ENCODE measurements around the gene CNN3.

CNN3 gene

DNA sequence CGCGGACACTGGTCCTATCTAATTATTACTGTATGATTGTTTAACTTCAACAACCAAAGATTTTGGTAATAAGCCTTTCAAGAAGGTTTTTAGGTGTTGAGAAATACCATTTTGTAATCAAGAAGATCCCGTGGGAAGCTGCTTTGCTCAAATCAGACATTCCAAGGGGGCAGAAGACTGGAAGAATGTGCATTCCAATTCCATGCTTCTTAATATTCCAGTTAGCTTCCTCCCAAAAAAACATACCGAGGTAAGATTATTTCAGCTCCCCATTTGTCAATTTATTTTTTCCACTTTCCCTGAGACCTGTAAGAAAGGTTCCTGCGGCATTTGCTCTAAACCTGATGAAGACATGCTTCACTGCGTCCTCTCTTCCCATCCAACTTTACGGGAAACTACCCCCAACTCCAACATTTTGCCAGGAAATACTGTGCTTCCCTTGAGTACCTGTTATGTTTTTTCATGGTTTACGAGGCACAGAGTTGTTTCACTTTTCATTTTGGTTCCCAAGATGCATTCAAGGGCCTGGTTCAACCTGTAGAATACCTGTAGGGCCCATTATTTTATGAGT, 4.1 kb downstream of the CNN3 start:
- no peak for DNase-seq

DNA sequence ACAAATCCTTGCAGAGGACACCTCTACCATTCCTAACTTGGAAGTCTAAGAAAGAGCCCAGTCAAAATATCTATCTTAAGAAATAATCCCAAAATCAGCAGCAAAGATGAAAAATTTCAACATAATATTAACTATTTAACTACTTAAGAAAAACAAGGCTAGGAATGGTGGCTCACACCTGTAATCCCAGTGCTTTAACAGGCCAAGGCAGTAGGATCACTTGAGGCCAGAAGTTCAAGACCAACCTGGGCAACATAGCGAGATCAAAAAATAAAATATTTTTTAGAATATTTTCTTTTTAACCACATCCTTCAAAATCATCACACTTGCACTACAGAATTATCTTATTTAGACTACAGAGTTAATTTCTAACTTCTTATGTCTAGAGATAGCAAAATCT, 4.9 kb downstream of the CNN3 start:
- DNase-seq = no peak

DNA sequence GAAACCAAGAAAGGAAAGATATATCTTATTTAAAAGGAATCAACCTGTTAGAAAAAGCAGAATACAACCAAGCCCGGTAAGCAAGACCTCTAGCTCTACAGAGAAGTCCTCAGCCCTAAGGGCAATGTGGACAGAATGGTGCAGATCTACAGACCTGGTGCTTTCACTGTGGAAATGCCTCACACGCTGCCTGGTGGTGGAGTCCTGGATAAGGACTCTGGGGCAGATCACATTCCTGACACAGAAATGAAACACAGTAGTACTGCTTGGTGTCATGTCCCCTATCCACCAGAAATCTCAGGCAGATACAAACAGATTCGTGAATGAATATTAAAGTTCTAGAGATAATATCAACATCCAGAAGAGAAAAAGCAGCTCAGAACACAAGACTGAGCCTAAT, 6.8 kb downstream of the CNN3 start:
- no peak for DNase-seq

DNA sequence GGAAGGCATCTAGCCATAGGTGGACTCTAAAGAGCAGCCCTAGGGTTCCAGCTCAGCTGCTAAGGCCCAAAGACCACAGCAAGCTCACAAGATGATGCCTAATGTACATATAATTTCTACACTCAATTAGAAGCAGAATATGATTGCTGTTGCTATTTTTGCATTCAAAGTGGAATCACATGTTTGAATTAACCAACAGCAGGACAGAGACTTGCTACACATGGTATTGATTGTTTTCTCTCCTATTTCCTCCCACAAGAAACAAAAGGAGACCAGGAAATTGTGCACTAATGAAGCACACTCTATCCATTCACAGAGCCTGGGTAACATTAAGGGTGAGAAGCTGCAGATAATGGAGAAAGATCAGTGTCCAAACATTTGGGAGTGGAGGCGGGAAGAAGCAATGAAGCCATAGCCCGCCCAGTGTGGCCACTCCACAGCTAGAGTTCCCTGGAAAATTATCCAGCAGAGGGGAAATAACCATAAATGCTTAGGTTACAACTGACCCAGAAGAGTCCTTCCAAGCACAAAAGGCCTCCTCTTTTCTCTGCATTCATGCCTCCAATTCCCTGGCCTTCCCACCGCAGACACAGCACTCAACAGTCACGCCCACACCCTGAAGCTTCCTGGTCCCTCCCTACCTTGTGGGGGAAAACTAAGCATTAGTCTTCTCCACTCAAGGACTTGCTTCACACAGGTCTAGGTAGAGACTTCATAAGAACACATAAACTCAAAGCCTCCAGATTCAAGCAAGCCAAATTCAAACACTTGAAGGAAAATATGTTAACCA, 7.5 kb downstream of the CNN3 start:
- no peak for DNase-seq

DNA sequence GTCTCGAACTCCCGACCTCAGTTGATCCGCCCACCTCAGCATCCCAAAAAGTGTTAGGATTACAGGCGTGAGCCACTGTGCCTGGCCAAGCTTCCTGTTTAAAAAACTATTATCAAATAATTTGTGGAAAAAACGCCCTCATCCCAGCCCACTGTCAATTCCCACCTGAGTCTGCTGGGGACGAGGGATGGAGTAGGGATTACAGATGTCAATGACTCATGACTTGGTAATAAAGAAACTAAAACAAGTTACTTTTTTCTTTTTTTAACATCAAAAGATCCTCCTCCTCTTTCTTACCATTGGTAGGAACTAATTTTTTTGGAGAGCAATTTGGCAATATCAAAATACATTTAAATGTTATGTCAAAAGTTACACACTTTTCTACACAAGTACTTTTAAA, 9.7 kb downstream of the CNN3 start:
- DNase-seq = no peak

DNA sequence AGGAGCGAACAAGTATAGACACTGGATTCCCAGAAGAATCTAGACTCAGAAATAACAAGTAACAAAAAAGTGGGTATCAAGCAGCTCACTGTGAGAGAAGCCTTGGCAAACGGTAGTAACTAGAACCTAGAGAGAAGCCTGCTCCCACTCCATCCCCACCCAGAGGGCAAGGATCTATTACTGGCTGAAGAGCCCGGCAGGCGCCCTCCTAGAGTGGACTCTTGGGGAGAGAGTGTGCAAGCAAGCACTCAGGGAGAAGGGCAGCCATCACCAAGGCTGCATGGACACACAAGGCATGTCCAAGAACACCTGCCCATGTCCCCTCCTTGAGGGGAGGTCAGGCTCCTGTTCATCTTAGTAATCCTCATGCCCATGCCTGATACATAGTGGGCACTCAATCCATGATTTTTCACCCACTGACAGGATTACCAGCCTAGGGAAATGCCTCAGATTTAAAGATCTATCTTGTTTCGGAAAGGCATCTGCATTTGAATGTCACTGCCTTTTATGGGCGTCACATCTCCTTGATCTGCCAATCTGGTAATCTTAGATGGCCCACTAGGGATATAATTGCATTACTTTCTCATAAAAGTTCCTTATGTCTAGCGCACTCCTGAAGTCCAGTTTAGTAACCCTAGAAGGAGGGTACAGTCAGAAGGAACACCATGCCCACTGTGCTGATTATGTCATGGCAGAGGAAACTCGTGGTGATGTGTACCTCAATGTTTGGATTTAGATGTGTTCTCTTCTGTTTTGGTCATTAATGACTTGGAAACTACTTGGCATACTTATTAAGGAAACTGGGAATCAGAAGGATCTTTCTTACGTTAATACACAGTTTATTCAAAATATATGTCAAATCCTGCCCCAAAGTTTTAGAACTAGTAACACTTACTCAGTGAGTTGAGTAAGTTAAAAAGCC, 14.4 kb downstream of the CNN3 start:
- no peak for DNase-seq

DNA sequence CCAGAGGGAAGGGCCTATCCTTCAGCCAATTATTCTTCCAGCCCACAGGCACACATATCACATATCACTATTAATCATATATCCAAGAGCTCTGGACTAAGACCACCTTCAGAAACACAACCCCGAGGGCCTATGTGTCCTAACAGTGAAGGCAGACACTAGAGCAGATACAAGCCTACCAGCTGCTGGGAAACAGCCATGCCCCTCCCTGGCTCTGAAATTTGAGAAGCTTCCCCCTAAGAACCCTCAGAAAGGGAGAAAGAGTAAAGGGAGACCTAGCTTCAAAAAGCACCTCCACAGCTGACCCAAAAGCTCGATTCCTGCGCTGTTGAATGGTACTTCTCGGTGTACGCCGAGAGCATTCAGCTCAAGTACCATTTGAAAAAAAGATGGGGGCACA, 17.4 kb downstream of the CNN3 start:
- no peak for DNase-seq

DNA sequence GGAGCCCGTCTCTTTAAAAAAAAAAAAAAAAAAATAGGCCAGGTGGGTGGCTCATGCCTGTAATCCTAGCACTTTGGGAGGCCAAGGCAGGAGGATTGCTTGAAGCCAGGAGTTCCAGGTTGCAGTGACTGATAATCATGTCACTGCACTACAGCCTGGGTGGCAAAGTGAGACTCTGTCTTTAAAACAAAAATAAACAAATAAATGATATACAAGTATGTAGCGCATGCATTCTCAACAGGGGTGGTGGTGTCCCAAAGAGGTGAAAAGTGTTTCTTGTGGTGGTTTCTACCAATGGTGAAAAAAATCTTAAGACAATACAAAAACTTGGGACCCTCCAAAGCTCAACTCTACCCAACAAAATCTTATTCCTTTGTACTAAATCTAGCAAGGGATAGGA, 17.9 kb downstream of the CNN3 start:
- no peak for DNase-seq

DNA sequence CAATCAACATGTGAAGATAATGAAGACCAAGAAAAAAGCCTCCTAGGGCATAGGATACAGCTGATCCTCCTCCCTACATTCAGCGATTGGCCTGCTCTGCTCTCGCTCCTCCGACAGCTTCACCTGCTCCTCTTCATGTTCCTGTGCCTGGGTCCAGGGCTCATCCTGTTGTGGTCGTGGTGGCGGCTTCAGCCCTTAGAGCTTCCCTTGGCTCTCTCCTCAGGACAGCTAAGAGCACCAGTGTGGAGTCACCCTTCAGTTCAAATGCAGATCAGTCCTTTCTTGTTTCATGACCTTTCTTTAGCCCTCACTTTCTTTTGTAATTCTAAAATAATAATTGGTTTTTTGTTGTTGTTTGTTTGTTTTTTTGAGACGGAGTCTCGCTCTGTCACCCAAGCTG, 18.7 kb downstream of the CNN3 start:
- DNase-seq = no peak

DNA sequence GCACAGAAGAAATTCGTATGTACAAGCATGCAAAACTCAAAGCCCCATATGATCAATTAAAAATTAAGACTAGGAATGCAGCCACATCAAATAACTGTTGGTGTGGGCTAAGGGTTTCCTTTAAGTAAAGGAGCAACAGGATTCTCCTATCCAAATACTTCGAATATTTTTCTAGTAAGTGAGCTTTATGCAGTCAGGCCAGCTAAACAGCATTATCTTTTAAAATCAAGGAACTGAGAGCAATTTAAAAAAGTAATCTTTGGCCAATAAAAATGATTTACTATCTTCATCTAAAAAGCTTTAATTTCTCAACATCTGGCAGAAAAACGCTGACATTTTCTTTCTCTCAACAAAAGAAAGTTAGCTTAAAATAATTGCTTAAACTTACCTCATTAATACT, 19.8 kb downstream of the CNN3 start:
- no peak for DNase-seq

DNA sequence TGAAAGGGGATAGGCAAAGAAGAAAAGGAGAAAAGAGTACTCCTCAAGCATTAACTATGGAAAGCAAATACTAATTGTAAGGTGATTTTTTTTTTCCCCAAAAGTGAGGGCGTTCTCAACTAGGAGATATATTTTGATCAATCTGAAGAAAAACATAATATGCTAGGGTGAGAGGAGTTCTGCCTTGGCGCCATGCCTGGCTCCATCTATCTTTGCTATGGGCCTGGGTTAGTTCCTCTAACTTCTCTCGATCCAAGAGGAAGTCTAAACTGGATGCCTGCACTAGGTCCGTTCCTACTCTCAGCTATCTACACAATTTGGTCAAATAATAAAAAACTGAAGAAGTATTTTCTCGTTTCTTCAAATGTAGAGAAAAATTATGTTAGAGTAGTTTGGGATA, 20.5 kb downstream of the CNN3 start:
- no peak for DNase-seq

DNA sequence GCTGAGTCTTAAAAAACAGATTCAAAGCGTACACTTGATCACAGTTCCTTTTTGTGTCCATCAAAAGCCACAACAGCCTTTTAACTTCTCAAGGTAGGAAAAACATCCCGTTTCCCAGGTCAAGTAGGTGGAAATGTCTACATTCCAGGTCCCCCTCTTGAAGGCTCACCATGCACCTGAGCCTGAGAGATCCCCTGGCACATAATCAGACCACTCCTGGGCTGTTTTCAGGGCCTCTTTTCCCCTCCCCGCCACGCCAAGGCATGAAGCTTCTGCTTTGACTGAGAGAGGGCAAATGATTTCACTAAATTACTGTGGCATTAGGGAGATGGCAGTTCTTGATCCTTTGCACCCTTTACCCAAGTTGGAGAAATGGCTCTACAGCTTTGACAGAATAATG, 21.7 kb downstream of the CNN3 start:
- DNase-seq = no peak

DNA sequence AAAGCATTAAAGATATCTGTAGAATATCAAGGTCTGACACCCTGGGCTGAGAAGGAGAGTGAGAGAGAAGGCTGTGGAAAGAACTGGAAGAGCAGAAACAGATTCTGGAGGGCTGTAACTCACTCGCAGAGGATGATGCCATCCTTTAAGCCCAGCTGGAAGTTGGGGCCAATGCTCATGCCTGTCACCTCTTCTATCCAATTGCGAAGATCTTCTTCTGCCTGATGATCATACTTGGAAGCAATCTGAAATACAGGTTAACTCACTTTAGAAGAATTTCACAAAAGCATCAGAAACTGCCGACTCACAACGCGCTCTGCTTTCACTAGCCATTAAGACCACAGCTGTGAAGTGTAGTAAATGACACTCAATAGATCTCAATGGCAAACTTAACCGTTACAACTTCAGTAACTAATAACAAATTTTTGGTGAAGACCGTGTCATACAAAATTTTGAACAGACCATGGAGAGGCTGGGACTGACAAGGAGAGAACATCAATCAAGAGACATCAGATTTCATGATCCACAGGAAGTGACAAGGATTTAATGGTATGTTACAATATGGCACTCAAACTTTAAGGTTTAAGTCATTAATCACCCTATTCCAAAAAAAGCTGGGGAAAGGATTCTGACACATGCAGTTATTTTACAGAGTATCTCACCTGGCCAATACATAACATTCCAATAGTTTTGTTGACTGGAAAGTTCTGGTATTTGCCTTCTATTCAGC, 23.5 kb downstream of the CNN3 start:
- no peak for DNase-seq

DNA sequence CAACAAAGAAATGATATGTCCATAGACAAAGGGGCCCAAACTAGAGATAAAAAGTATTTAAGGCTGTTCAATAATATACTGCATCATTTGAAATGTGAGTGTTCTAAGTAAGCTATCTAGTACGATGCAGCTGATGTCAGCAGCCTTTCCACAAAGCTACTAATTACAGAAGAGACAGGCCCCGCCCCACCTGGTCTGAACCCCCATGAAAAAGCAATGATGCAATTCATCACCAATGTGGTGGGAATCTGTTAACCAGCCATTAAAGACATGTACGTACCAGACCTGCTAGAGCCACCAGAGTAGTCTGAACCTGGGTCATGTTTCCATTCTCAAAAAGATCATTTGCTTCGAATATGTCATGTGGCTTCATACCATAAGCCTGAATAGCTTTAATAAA, 25.1 kb downstream of the CNN3 start:
- DNase-seq = no peak

DNA sequence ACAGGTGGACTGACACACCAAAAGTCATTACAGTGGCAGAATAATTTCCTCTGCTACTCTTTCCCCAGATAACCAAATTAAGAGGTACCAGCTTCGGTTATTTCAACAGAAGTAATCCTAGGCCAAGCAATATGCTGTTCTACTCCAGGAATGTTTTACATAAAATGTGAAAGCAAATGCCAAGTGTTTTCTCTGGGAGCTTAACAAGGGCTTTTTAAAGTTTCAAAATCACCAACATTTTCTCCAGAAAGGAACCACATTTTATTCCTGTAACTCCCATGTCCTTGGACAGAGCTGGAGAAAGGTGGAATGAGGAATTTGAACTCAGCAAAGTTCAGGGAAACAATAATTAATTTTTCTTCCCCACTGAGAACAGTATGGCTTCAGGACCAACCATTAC, 27.2 kb downstream of the CNN3 start:
- no peak for DNase-seq

DNA sequence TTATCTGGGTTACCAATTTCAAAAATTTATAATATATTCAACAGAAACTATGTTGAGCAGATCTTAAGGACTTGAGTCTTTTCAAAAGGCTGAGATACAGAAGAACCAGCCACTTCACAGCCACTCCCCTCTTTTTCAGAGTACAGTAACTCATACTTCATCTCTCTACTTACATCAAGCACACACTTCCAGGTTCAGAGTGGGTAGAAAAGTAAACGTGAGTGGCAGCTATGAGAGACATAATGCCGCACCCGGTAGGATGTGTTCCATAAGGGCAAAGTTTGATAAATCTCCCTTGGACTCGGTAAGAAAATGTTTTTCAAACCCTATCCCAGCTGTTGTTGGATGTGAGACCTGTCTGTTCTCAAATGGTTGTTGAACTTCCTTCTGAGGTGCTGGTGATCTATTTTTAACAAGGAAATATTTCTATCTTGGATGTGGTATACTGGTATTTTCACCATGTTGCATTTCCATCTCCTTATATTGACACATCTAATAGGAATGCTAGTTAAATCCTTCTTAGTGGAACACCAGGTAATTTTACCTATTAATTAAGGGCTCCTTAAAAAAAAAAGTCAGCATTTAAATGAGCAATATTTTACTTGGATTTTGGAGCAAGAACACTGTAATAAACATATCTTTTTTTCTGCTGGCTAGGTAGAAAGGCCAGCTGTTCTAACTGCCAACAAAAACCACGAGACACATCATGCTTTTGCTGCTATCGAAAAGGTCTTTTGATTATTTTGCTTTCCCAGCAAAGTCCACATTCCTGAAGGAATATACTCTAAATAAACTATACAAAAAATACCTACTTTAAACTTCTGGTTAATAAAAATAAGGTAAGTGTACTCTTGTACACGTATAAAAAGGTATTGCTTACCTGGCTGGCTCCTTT, 28.2 kb downstream of the CNN3 start:
- no peak for DNase-seq

DNA sequence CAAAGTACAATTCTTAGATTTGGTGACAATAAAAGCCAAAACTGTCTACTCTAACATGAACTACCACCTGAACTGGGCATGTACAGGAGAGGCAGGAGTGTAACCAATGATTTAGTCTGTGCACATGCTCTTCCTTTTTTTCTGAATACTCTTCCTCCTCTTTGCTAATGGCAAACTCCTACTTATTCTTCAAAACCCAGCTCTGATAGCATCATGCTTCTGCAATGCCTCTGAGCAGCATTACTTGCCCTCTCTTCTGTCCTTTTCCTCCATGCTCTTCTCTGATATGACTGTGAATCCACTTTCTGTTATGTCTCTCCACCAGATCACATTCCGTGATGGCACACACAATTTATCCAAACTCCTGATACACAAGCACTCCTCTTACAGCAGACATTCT, 31.4 kb downstream of the CNN3 start:
- no peak for DNase-seq

DNA sequence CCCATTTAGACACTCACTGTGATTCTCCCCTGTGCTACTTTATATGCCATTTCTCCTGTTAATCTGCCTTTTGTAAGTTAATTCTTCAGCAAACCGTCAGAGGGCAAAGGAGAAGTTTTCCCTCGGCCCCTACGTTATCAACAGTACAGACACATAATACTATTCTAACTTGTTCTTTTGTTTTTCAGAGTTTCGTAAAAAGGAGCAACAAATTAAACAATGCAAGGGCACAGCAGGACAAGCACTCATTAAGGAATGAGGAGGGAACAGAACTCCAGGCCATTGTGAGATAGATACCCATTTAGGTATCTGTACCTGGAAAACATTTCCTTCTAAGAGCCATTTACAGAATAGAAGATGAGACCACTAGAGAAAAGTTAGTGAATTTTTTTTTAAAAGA, 32.3 kb downstream of the CNN3 start:
- no peak for DNase-seq

DNA sequence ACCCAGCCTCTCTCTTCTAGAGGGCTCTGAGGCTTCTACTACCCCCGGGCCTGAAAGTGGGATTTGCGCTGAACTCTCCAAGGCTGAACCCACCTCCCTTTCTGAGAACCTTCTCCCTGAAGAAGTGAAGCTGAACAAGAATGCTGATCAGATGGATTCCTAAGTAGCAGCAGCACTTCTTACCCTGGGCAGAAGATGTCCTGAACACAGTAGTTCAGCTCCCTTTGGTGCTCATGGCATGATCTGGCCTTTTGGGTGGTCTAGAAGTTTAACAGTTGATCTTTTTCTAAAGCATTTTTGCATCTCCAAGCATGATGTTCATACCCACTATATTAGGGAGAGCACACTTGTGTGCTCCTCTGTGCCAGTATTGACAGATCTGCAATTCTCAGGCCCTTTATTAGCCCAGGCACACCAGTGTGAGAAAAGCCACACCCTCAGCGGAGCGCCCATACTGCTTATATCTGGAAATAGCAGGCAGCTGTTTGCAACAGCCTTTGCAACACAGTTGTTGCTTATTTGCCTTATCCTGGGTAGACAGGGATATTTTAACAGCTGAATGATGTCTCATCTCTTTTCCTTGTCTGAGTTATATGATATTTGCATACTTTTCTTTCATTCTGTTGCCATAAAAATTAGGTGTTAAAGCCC, 34.2 kb downstream of the CNN3 start:
- DNase-seq = no peak

DNA sequence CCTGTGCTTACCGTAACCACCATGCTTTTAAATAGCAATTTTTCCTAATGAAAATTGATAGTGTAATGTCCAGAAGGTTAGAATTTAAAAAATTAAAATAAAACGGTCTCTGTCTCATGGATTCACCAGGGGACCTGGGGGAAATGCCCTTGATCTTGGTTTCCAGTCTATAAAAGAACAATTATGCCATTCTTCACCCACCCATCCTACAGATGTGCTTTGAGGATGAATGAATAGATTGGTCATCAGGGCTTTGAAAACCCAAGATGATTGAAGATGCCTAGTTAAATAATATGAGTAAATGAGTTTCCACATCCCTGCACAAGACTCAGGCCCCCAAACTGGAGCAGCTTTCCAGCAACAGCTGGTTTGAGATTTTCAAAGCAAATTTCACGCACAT, 38.7 kb downstream of the CNN3 start:
- no peak for DNase-seq

DNA sequence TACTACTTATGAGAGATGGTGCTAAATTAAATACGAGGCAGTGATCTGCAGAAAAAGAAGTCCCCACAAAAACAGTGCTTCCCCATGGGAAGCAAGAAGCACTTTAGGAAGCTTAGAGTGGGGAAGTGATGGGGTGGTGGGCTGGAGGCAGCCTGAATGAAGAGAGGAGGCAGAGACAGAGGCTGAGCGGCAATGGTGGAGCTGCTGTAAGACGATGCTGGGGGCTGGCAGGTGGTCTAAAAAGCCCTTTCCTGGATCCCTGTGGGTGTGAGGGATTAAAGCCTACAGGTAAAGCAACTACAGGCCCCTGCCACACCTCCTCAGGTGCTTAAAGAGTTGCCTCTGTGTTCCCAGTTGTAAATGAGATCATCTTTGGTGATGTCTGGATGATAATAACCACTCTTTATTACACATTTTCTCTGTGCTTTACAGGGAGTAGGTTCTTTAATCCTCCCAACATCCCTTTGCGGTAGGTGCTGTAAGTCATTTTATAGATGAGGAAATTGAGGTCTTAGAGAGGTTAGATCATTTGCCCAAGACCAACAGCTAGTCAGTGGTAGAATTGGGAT, 39.2 kb downstream of the CNN3 start:
- no peak for DNase-seq

Data from NCI-H1694 treated with DMSO at 0.1 percent for 48 hours (cell line).